WTC11 (cell line): ENCODE results near the gene FAU. TPM values are rescaled to one million over a fixed set of nuclear protein-coding genes. Genes with fewer than 3 reads are reported as not detected.

Source experiments
- ATAC-seq: fragments of 200-7000 bp; cut with Tn5 transposase; 2 replicates; pipeline ENCODE4 v1.10.0; 2021; ENCODE audit warnings: mild to moderate bottlenecking, moderate library complexity
- CTCF ChIA-PET: fragments of 300-600 bp; sonication (Branson Sonifier 250); formaldehyde crosslinking; loops from one replicate; lab custom pipeline; 2021; ENCODE audit warnings: antibody characterized with exemption; lab: Charles Lee
- POLR2A ChIA-PET: fragments of 350-600 bp; sonication (Branson Sonifier 250); formaldehyde crosslinking; loops from one replicate; lab custom pipeline; 2021; ENCODE audit warnings: antibody characterized with exemption; lab: Charles Lee
- DNase-seq: peaks from one replicate; pipeline ENCODE4 v3.0.0; 2021; ENCODE audit warnings: low spot score
- H3K27ac Mint-ChIP-seq: 2 replicates; pipeline ENCODE4 v1.8.0; 2021; ENCODE audit warnings: mixed read lengths
- H3K27me3 Mint-ChIP-seq: 2 replicates; pipeline ENCODE4 v1.8.0; 2021; ENCODE audit warnings: low read depth, mild to moderate bottlenecking, moderate library complexity, mixed read lengths
- H3K36me3 Mint-ChIP-seq: 2 replicates; pipeline ENCODE4 v1.8.0; 2021; ENCODE audit warnings: mixed read lengths
- H3K4me1 Mint-ChIP-seq: 2 replicates; pipeline ENCODE4 v1.8.0; 2022; ENCODE audit warnings: mixed read lengths
- H3K4me3 Mint-ChIP-seq: 2 replicates; pipeline ENCODE4 v1.8.0; 2021; ENCODE audit warnings: mild to moderate bottlenecking, moderate library complexity, mixed read lengths
- H3K9me3 Mint-ChIP-seq: 2 replicates; pipeline ENCODE4 v1.8.0; 2021; ENCODE audit warnings: mixed read lengths
- CBFB ChIP-seq: sonication (generic); formaldehyde crosslinking; IDR thresholded peaks from 2 replicates; pipeline ENCODE4 v1.8.1; 2022; ENCODE audit warnings: mild to moderate bottlenecking, low read depth, missing genetic modification reagents
- E2F4 ChIP-seq: sonication (generic); formaldehyde crosslinking; IDR thresholded peaks from 2 replicates; pipeline ENCODE4 v1.8.1; 2022; ENCODE audit warnings: low read depth, mild to moderate bottlenecking, moderate library complexity, missing genetic modification reagents, borderline replicate concordance
- E2F5 ChIP-seq: sonication (generic); formaldehyde crosslinking; IDR thresholded peaks from 2 replicates; pipeline ENCODE4 v1.8.1; 2022; ENCODE audit warnings: mild to moderate bottlenecking, moderate library complexity, missing genetic modification reagents
- EMX1 ChIP-seq: fragments of 250-450 bp; sonication (Bioruptor Pico); IDR thresholded peaks from 2 replicates; pipeline ENCODE4 v1.8.0; 2021; ENCODE audit warnings: mild to moderate bottlenecking
- FOXP4 ChIP-seq: sonication (generic); formaldehyde crosslinking; IDR thresholded peaks from 2 replicates; pipeline ENCODE4 v1.8.0; 2022; ENCODE audit warnings: mild to moderate bottlenecking, missing genetic modification reagents
- GTF2I ChIP-seq: fragments of 250-450 bp; sonication (Bioruptor Pico); conservative IDR thresholded peaks from 2 replicates; pipeline ENCODE4 v1.4.0; 2021; ENCODE audit warnings: mild to moderate bottlenecking
- HMGXB4 ChIP-seq: sonication (generic); formaldehyde crosslinking; IDR thresholded peaks from 2 replicates; pipeline ENCODE4 v1.8.1; 2023; ENCODE audit warnings: mild to moderate bottlenecking, moderate library complexity, missing genetic modification reagents
- IRF2 ChIP-seq: sonication (generic); formaldehyde crosslinking; IDR thresholded peaks from 2 replicates; pipeline ENCODE4 v1.8.0; 2022; ENCODE audit warnings: low read depth, missing genetic modification reagents, borderline replicate concordance
- KAT7 ChIP-seq: sonication (generic); formaldehyde crosslinking; IDR thresholded peaks from 2 replicates; pipeline ENCODE4 v1.8.1; 2023; ENCODE audit warnings: missing genetic modification reagents, mild to moderate bottlenecking, borderline replicate concordance
- NFE2L1 ChIP-seq: sonication (generic); formaldehyde crosslinking; IDR thresholded peaks from 2 replicates; pipeline ENCODE4 v1.8.1; 2023; ENCODE audit warnings: missing genetic modification reagents
- PREB ChIP-seq: sonication (generic); formaldehyde crosslinking; IDR thresholded peaks from 2 replicates; pipeline ENCODE4 v1.8.1; 2022; ENCODE audit warnings: mild to moderate bottlenecking, missing genetic modification reagents, moderate library complexity, borderline replicate concordance
- RORB ChIP-seq: fragments of 250-450 bp; sonication (Bioruptor Pico); IDR thresholded peaks from 2 replicates; pipeline ENCODE4 v1.9.0; 2021; ENCODE audit warnings: mild to moderate bottlenecking
- TEAD1 ChIP-seq: sonication (generic); formaldehyde crosslinking; IDR thresholded peaks from 2 replicates; pipeline ENCODE4 v1.8.0; 2022; ENCODE audit warnings: mild to moderate bottlenecking, missing genetic modification reagents
- ZNF121 ChIP-seq: sonication (generic); formaldehyde crosslinking; IDR thresholded peaks from 2 replicates; pipeline ENCODE4 v1.8.0; 2023; ENCODE audit warnings: missing genetic modification reagents
- ZNF416 ChIP-seq: fragments of 250-450 bp; sonication (Bioruptor Pico); IDR thresholded peaks from 2 replicates; pipeline ENCODE4 v1.9.0; 2021; ENCODE audit warnings: mild to moderate bottlenecking, inconsistent platforms
- total RNA-seq: library from RNA; stranded (reverse); gene quantifications from 3 replicates; pipeline ENCODE4 v1.2.3, GENCODE V29; 2021
- TF ChIP-seq, protein P1 (sequence below): sonication (generic); formaldehyde crosslinking; conservative IDR thresholded peaks from 2 replicates; pipeline ENCODE4 v1.8.1; 2023; ENCODE audit warnings: mild to moderate bottlenecking, low read depth, missing genetic modification reagents, moderate library complexity
- TF ChIP-seq, protein P2 (sequence below): fragments of 250-450 bp; sonication (Bioruptor Pico); IDR thresholded peaks from 2 replicates; pipeline ENCODE4 v1.9.0; 2021; ENCODE audit warnings: mild to moderate bottlenecking
- TF ChIP-seq, protein P3 (sequence below): fragments of 250-450 bp; sonication (Bioruptor Pico); IDR thresholded peaks from 2 replicates; pipeline ENCODE4 v1.8.0; 2021; ENCODE audit warnings: mild to moderate bottlenecking

Gene FAU
- total RNA-seq, 1 experiment from 2014 or later, result 991 TPM

DNA sequence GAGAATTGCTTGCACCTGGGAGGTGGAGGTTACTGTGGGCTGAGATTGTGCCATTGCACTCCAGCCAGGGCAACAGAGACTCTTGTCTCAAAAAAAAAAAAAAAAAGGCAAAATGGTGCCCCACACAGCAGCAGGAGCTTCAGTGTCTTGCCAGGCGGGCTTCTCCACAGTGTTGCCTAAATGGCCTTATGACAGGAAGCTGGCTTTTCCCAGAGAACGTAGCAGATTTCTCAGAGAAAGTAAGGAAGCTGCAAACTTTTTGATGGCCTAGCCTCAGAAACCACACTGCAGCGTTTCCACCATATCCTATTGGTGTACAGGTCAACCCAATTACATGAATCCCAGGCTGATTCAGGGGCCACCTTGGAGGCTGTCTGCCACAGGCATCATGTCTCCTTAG lies 35.4 kb upstream of the FAU start:
- DNase-seq (no peak), ATAC-seq (no peak)
- H3K36me3 Mint-ChIP-seq, result no peaks in the 10 kb centered on the region
- H3K27ac Mint-ChIP-seq, result no peak overlapping the region
- no peak overlapping the region for H3K4me3 Mint-ChIP-seq
- ChIA-PET POLR2A (no interaction called here), CTCF (interaction anchor here (0.7 kb wide), 2 partner anchors 333 to 815 kb away, joined by 3 to 4 read pairs; no protein-coding TSS in a partner anchor)
- TF ChIP-seq IRF2 (CRISPR knock-in tag) (no peak), ZNF416 (CRISPR knock-in tag) (no peak), HMGXB4 (no peak), EMX1 (CRISPR knock-in tag) (no peak), NFE2L1 (CRISPR knock-in tag) (no peak), CBFB (CRISPR knock-in tag) (no peak)
- TF ChIP-seq, protein P1, sequence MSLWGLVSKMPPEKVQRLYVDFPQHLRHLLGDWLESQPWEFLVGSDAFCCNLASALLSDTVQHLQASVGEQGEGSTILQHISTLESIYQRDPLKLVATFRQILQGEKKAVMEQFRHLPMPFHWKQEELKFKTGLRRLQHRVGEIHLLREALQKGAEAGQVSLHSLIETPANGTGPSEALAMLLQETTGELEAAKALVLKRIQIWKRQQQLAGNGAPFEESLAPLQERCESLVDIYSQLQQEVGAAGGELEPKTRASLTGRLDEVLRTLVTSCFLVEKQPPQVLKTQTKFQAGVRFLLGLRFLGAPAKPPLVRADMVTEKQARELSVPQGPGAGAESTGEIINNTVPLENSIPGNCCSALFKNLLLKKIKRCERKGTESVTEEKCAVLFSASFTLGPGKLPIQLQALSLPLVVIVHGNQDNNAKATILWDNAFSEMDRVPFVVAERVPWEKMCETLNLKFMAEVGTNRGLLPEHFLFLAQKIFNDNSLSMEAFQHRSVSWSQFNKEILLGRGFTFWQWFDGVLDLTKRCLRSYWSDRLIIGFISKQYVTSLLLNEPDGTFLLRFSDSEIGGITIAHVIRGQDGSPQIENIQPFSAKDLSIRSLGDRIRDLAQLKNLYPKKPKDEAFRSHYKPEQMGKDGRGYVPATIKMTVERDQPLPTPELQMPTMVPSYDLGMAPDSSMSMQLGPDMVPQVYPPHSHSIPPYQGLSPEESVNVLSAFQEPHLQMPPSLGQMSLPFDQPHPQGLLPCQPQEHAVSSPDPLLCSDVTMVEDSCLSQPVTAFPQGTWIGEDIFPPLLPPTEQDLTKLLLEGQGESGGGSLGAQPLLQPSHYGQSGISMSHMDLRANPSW (CRISPR knock-in tag), result no peak
- H3K4me1 Mint-ChIP-seq, result no peaks in the 10 kb centered on the region
- H3K27me3 Mint-ChIP-seq, result peaks cover 21% of the 10 kb centered on the region
- no peaks in the 10 kb centered on the region for H3K9me3 Mint-ChIP-seq

DNA sequence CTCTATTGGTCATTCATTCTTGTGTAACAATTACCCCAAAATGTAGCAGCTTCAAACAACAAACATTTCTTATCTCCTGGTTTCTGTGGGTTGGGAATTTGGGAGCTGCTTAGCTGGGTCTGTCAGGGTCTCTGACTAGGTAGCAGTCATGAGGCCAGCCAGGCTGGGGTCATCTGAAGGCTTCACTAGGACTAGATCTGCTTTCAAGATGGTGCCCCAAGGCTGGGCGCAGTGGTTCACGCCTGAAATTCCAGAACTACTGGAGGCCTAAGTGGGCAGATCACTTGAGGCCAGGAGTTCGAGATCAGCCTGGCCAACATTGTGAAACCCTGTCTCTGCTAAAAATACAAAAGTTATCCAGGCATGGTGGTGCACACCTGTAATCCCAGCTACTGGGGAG lies 35.0 kb upstream of the FAU start:
- peaks cover 23% of the 10 kb centered on the region for H3K27me3 Mint-ChIP-seq
- TF ChIP-seq KAT7 (CRISPR knock-in tag), result no peak
- no peak for TF ChIP-seq E2F4 (CRISPR knock-in tag)
- TF ChIP-seq CBFB (CRISPR knock-in tag), result no peak
- TF ChIP-seq FOXP4 (CRISPR knock-in tag), result no peak
- no peak for TF ChIP-seq PREB
- no peak for TF ChIP-seq TEAD1 (CRISPR knock-in tag)
- no peak for TF ChIP-seq ZNF121 (CRISPR knock-in tag)
- no peak for TF ChIP-seq NFE2L1 (CRISPR knock-in tag)
- TF ChIP-seq E2F5 (CRISPR knock-in tag), result no peak
- no peak for TF ChIP-seq ZNF416 (CRISPR knock-in tag)
- TF ChIP-seq RORB (CRISPR knock-in tag), result no peak
- TF ChIP-seq, protein P2, sequence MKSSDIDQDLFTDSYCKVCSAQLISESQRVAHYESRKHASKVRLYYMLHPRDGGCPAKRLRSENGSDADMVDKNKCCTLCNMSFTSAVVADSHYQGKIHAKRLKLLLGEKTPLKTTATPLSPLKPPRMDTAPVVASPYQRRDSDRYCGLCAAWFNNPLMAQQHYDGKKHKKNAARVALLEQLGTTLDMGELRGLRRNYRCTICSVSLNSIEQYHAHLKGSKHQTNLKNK (CRISPR knock-in tag), result no peak
- TF ChIP-seq, protein P3, sequence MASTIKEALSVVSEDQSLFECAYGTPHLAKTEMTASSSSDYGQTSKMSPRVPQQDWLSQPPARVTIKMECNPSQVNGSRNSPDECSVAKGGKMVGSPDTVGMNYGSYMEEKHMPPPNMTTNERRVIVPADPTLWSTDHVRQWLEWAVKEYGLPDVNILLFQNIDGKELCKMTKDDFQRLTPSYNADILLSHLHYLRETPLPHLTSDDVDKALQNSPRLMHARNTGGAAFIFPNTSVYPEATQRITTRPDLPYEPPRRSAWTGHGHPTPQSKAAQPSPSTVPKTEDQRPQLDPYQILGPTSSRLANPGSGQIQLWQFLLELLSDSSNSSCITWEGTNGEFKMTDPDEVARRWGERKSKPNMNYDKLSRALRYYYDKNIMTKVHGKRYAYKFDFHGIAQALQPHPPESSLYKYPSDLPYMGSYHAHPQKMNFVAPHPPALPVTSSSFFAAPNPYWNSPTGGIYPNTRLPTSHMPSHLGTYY (CRISPR knock-in tag), result no peak
- no peak for TF ChIP-seq GTF2I
- DNase-seq (no peak), ATAC-seq (no peak)
- H3K27ac Mint-ChIP-seq, result no peak overlapping the region
- no peaks in the 10 kb centered on the region for H3K4me1 Mint-ChIP-seq
- no peaks in the 10 kb centered on the region for H3K9me3 Mint-ChIP-seq
- H3K4me3 Mint-ChIP-seq, result no peak overlapping the region
- ChIA-PET CTCF (interaction anchor here (0.7 kb wide), 1 partner anchor 333 kb away, joined by 3 read pairs; no protein-coding TSS in a partner anchor), POLR2A (no interaction called here)
- no peaks in the 10 kb centered on the region for H3K36me3 Mint-ChIP-seq
